NCI-H2196 (cell line): ENCODE data around the gene TENT5C.

Experiments used
- DNase-seq: peaks from one replicate; lab custom pipeline; 2025; ENCODE audit not compliant: unreplicated experiment; lab: John Stamatoyannopoulos, UW

The TENT5C gene

GRCh38 chr1:117653195-117653594 is 47.3 kb downstream of the TENT5C start:
- no peak for DNase-seq

- DNase-seq, result no peak
Observed at GRCh38 chr1:117653732-117654492, 48.1 kb downstream of the TENT5C start.

GRCh38 chr1:117654493-117655219 is 48.8 kb downstream of the TENT5C start:
- DNase-seq, result peak; percentile 59

- no peak for DNase-seq
Observed at GRCh38 chr1:117655220-117655577, 49.4 kb downstream of the TENT5C start.

GRCh38 chr1:117656202-117656641 is 50.4 kb downstream of the TENT5C start:
- no peak for DNase-seq

- no peak for DNase-seq
Observed at GRCh38 chr1:117657031-117657430, 51.2 kb downstream of the TENT5C start.

- DNase-seq, result no peak
Observed at GRCh38 chr1:117657949-117658660, 52.3 kb downstream of the TENT5C start.

- DNase-seq, result no peak
Observed at GRCh38 chr1:117658676-117659075, 52.8 kb downstream of the TENT5C start.

GRCh38 chr1:117659550-117660270 is 53.9 kb downstream of the TENT5C start:
- DNase-seq, result peak; percentile 7

- no peak for DNase-seq
Observed at GRCh38 chr1:117660271-117660965, 54.6 kb downstream of the TENT5C start.

- no peak for DNase-seq
Observed at GRCh38 chr1:117661027-117661426, 55.2 kb downstream of the TENT5C start.

GRCh38 chr1:117662667-117663066 is 56.8 kb downstream of the TENT5C start:
- no peak for DNase-seq

GRCh38 chr1:117663156-117663902 is 57.5 kb downstream of the TENT5C start:
- no peak for DNase-seq

GRCh38 chr1:117664314-117664713 is 58.5 kb downstream of the TENT5C start:
- no peak for DNase-seq

- no peak for DNase-seq
Observed at GRCh38 chr1:117665556-117666270, 59.9 kb downstream of the TENT5C start.

- no peak for DNase-seq
Observed at GRCh38 chr1:117669572-117669971, 63.7 kb downstream of the TENT5C start.

GRCh38 chr1:117670976-117671780 is 65.3 kb downstream of the TENT5C start:
- no peak for DNase-seq

GRCh38 chr1:117671781-117672501 is 66.1 kb downstream of the TENT5C start:
- no peak for DNase-seq
